Activated CD4-positive, alpha-beta T cell treated with anti-CD3 and anti-CD28 coated beads for 1 hour (primary cell): ENCODE data around the gene PACC1.

Experiments used
- DNase-seq: peaks from one replicate; pipeline ENCODE4 v3.0.0-alpha.2; 2020

The PACC1 gene

DNA sequence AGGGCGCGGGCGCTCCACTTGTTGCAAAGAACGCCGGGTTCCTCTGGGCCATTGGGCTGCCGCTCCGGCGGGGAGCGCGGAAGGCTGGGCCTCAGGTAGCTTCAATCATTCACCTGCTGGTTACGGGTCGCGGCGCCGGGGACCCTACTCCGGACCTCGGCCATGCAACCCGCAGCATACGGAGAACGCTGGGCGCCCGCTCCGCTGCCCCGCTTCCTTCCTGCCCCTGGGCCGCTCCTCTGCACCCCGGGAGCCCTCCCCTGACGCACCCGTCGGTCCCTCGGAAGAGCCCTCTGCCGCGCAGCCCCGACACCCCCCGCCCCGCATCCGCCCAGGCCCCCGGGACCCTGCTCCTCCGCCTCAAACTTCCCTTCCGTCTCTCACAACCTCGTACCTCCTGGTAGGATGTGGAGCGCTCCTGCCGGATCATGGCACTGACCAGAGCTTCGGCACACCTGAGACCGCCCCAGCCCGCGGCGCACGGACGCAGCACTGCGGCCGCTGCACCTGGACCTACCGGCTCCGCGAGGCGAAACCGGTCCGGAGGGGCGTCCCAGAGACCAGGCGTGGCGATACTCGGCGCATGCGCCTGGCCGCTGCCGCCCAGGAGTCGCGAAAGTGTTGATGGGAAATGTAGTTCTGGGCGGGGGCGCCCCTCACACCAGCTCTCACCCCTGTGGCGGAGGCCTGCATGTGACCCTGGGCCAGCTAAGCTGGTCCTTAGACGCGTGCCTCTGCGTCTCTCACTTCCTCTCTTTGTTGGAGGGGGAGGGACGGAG lies at the start of gene PACC1:
Gene PACC1 (minus strand): TSS at position 559 of the 779 bp plus-strand sequence. CDS start 129 bp downstream, at position 430.
- peak; percentile 82 for DNase-seq

DNA sequence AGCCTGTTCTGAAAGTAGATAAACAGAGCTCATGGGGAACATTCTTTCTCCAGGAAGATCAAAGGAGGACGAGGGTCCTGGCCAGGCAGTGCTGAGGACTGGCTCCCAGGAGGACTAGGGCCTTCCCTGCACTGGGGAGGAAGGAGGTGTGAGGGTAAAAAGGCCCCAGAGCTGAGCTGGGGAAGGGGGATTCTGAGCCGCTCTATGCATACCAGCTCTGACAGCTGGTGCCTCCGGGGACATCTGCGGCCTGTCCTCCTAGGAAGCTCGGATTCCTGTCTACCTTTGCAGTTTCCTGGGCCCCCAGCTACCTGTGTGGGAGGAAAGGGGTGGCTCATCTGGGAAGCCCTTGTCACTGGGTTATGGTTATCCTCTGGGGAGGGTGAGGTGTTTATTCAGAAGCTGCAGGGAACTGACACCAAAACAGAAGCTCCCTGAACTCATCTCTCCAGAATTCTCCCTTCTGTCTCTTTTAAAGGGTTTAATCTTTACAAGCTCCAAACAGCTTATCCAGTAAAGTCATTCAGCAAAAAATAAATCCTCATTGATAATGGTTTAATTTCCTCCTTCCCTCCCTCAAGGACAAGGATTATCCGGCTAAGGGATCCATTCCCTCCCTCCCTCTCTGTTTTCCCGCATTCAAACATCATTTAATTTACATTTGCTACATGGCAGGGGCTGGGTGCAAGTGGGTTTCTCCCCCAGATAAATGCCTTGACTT lies 49.0 kb upstream of the PACC1 start:
- no peak for DNase-seq

DNA sequence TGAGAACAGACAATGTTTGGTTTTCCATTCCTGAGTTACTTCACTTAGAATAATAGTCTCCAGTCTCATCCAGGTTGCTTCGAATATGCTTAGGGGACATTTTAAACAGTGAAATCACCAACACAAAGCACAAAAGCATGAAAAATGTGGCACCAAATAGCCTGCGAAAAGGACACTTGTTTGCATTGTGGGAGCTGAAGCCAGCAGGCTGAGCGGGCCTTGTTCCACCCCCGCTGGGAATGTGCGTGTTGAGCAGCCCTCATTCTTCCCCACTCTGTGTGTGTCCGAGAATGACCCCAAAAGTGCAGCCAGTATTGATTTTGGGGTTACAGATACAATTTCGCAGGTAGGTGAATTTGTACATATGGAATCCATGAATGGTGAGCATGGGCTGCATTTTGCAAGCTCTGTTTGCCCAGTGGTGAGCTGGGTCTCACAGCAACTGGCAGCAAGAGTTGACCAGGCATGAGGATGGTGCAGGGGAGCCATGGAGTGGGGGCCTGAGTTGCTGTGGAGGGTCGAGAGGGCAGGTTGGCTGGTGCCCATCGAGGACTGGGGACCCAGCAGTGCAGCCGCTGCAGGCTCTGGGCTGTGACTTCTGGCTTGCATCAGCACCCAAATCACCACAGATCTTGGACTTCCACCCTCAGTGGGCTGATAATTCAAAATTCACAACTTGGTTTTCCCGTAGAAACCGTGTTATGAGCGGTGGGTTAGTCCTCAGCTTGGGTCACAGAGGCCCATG lies 47.4 kb upstream of the PACC1 start:
- no peak for DNase-seq

DNA sequence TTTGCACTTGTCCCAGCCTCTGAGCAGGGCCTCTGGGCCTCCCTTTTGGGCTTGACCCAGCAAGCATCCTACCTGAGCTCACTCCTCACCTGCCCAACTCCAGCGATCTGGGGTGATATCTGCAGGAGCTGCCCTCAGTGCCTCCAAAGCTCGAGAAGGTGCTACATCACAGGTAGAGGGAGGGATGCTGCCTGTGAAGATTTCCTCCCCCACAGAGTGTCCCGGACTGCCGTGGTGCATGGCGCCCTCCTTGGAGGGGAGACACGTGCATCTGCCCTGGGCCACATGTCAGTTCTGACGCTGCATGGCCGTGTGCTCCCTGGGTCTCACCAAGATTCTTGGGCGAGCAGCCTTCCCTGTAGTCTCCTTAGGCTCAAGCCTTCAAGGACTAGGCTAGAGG lies 45.7 kb upstream of the PACC1 start:
- DNase-seq = no peak

DNA sequence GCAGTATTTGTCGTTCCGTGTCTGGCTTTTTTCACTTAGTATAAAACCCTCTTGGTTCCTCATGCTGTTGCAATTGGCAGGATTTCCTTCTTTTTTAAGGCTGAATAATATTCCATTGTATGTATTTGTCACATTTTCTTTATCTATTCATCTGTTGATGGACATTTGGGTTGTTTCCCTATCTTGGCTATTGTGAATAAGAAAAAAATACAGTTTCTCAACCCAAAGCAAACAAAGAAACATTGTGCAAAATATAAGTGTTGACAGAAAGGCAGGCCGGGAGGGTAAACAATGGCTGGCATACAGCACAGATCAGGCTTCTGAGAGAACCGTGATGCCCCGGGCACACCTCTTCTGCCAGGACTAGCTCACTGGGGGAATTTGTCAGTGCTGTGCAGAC lies 45.0 kb upstream of the PACC1 start:
- no peak for DNase-seq

DNA sequence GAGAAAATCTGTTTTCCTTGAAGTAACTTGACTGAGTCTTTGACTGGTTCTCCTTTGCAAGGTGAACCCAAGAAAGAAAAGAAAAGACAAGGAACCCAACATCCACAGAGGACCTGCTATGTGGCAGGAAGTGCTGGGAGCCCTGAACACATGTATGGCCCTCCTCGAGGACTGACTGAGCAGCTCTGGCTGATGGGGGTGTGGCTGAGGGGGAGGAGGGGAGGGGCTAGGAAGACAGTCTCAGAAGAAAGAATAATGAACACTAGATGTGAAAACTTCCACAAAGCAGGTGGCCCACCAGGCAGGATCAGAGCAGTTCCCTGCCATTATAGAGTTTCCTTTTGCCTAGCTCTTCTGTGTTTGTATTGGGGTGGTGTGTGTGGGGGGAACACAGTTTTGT lies 44.1 kb upstream of the PACC1 start:
- no peak for DNase-seq

DNA sequence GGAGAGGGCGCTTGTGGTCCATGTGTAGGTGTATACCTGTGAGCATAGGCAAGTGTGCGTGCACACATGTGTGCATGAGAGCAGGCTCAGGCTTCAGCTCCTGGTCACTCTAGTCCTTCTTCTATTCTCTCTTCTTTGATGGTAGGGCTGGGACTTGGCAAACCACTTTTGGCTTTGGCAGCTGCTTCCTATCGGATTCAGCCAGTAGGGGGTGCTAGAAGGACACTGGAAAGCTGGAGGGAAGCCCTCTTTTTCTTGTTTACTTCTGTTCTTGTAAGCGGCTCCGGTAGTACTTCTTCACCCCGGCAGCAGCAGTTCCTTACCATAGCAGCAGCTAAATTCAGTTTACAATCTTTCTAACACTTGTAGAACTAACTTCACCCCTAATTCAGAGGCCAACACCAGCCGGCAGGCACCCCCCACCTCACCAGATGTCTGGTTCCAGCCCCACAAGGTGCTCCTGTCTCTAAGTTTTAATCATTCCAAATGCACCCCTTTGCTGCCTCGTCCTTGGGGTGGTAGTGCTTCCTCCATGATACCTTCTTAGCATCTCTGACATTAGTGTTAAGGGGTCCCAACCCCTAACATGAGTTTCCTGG lies 43.2 kb upstream of the PACC1 start:
- DNase-seq = peak; percentile 24

DNA sequence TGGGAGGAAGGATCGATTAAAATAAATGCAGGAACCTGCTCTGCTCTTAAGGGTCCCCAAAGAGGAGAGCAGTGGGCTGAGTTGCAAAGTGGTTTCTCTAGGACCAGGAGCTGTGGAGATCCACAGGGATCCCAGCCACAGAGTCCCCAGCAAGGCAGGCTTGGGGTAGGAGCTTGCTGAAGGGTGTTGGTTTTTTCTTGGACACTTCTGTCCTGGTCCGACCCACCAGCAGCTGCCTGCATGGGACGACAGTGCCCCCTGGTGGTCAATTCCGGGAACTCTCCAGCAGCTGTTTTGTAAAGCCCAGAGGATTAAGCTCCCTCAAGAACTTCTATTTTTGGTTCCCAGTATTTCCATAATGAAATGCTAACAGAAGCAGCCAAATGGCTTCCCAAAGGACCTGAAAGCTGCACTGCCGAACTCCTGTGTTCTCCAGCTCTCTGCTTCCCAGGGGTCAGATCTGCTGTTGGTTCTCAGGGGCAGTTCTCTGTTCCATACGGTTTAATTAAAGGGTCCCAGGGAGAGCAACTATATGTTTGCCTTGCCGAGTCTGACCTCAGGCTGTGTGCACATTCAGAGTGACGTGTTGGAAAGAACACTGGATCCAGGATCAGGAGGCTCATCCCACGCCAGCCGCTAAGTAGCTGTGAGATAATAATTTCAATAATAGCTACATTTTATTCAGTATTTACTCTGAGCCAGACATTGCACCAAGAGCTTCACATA lies 41.3 kb upstream of the PACC1 start:
- peak; percentile 75 for DNase-seq

DNA sequence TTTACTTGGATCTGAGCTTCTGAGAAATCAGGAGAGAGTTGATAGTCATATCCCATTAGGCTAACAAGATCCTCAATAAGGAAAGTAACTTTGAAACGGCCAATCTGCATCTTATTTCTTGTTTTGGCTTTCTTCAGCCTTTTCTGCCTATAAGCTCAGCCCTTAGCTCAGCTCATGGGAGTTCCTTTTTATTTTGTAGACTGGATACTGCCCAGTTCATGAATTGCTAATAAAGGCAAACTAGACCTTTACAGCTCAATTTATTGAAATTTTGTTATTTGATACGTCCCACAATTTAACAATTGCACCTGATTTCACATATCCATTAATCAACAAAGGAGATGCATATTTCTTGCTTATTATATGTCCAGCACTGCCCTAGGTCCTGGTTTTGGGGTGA lies 40.7 kb upstream of the PACC1 start:
- DNase-seq = no peak

DNA sequence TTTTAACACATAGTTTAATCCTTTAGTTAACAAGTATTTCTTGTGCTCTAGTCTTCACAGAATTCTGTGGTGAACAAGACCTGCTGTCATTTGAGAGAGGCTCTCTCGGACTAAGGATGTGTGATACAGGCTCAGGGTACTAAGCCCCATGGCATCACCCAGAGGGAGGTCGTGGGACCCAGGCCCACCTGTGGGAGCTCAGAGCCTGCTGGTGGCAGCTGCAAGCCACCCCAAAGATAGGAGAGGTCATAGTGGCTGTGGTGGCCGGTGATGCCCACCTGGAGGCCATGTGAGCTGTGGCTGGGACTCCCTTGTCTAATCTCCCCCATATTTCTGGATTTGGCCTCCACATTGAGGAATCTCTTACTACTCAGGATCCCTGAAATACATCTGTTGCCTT lies 40.1 kb upstream of the PACC1 start:
- no peak for DNase-seq

DNA sequence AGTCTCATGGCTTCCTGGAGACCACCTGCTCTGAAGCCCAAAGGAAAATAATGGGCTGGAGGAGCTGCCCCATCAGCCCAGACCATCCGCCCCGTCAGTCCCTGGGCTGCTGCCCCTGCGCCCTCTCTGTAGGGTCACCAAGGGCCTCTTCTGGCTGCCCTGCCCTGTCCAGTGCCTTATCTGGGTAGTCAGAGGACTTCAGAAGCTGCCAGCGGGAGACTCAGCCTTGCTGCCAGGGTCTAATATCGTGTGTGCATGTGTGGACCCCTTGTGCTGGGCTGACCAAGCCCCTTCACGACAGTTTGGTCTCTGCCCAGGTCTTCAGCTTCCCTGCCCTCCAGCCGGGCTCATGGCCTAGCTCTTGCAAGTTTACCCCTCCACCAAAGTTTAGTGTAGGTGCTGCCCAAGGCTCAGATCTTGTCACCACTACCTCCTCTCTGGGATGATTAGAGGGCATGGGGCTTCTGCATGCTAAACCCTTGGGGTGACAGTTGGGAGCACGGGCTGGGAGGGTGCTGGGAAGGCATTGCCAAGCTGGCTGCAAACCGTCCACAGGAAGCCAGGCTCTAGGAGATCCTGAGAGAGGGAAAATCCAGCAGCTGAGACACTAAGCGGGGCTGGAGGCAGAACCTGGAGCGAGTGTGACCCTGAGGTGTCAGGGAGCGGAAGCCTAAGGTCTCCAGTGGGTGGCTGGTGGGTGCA lies 38.6 kb upstream of the PACC1 start:
- DNase-seq = no peak

DNA sequence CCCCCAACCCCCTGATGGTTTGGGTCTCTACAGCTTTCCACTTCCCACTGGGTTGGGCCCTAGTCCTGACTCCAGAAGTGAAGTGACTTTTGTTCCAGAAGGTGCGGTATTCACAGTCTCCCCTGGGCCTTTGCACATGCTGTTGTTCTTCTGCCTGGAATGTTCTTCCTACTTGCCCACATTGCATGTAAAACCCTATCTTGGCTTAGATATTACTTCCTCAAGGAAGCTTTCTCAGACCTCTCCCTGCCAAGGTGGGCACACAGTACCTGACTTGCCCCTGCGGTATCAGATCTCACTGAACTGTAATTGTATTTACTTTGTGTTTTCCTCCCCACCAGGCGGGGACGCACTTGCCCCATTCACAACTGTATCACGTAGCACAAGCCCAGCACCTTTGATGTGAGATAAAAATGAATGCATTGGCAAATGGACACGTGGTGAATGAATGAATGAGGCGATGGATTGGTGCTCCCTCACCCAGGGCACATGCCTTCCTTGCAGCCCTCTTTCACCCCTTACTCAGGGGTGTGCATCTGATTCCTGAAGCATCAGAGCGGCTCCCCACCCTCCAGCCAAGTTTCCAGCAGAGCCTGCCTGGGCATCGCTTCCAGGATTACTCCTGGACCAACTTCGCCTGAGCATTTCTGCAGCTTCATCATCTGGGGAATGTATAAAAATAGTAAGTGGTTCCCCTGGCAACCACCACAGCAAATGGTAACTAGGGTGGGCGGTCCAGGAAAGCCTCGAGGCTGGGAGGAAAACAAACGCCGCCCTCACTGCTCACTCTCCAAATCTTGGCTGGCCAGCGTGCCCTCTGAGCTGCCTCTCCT lies 37.9 kb upstream of the PACC1 start:
- no peak for DNase-seq

DNA sequence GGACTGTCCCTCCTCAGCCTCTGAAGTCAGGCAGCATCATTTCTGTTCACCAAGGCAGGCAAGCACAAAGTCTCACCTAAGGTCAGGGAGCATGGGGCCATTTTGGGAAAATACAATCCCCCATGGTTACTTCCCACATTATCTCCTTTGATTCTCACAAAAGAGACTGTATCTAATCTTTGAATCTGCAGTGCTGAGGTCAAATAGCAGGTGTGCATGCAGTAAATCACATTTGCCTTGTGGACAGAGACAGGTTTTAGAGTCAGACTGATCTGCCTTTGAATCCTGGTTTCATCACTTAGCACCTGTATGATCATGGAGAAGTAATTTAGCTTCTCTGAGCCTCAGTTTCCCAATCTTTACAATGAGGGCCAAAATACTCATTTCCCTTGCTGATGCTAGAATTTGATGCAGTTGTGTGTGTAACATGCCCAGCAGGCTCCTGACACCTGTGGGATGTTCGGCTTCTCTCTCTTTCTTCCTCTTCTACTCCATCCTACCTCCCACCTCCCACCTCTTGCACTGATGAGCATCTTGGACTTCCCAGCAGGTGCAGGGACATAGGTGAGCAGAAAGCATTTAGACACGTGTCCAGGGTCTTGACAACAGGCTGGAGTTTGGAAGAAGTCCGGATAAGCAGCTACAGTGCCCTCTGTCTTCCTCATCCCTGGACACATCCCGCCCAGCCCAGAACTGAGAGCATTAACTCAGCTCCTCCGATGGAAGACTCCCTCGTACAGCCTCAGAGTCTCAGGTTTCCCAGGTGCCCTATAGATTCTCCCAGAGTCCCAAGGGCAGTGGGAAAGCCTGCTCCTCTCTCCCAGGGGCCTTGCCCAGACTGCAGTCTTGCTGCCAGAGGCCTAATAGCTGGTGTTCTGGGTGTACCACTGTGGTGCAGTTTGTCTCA lies 37.0 kb upstream of the PACC1 start:
- DNase-seq = no peak

DNA sequence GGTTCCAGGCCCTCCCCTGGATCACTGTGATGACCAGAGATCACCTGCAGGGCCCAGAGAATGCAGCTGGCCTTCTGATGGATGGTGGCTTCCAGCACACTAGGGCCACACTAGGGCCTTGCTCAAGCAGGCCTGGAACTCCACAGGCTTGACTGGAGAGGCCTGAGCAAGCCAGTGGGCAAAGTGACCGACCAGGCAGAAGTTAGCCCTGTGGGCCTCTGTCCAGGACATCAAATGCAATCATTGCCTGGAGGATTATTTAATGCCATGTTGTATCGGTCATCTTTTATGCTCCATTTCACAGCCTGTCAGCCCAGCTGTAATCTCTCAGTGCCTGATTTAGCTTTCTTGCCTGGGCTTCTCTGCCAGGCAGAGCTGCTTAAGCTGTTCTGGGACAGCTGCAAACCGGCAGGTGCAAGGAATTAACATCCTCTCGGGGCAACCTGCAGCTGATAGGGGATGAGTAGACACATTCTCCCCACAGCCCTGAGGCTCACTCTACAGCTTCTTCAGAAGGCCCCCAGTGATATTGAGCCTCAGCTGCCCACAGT lies 35.7 kb upstream of the PACC1 start:
- DNase-seq = no peak

DNA sequence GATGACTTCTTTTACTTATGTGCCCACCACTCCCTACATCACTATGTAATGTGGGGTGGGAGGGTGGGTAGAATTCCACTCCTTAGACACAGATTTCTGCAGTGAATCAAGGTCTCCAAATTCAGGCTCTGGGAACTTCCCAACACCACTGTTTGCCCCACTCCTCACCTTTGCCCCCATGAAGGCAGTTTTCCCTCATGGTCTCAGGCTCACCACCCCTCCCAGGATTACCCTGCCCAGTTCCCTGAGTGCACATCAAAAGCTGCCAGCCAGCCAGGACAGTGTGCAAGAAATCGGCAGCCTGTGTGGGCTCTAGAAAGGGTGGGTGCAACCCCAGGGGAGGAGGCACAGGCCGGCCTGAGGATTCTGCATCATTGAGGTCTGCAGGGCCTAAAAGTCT lies 32.8 kb upstream of the PACC1 start:
- no peak for DNase-seq

DNA sequence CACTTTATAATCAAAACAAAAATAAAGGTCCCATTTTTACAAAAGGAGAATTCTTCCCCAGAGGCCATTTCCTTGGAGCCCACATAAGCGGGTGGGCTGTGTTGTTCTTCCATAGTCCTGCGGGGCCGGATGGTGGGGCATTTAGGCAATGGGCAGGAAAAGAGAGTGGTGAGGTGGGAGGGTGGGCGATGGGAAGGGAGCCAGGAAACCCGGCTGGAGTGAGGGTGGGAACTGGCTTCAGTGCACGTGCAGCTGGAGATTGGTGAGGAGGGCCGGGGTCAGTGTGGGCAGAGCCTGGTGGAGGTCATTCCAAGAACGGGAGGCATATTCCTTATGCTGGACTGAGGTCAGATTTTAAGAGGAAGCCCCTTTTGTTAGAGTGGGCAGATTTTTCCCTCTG lies 31.6 kb upstream of the PACC1 start:
- DNase-seq = no peak

DNA sequence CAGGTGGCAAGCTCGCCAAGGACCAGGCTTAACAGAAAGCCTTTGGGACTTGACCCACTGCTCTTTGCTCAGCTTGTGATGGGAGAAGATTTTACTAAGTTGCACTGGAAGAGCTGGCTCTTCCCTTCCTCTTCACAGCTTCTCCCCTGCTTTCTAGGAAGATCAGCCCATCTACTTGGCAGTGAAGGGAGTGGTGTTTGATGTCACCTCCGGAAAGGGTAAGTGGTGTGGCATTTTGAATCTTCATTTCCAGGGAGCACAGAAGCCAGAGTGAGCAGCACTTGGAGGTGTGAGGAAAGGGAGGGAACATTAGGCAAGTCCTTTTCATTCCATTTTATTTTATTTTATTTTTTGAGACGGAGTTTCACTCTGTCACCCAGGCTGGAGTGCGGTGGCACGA lies 27.7 kb upstream of the PACC1 start:
- DNase-seq = no peak

DNA sequence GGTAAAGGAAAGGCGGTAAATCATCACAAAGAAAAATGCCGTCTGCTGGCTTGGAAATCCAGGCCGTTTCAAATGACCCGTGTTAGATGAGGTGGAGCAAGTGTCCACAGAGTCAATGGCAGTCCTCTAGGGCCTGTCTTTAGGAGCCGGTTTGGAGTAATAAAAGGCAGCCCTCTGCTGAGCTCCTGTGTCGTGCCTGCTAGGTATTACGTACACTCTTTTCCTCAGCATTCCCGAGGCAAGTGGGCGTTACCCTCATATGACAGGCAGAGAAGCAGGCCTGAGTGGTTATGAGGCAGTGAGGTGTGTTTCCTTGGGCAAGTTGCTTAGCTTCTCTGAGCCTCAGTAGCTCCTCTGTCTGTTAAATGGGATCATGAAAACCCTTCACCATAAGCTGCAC lies 25.7 kb upstream of the PACC1 start:
- no peak for DNase-seq

DNA sequence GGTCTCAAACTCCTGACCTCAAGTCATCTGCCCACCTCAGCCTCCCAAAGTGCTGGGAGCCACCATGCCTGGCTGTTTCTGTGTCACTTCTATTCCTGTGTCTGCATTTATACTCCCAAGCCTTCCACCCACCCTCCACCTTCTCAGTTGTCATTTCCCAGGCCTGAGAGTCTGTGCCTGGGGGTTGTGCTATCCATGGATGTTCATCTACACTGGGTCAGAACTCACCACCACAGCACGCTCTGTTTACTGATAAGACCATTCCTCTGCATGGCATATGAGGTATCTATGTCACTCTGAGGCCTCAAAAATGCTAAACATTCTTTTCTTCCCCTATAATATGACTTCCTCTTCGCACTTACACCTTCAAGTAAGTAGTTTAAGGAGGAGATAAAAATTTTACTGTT lies 24.1 kb upstream of the PACC1 start:
- no peak for DNase-seq
